Choroid plexus epithelial cell (primary cell): Measurements from ENCODE around the gene DNAH11.

Experiments
- DNase-seq: peaks from one replicate; pipeline ENCODE4 v3.0.0-alpha.2; 2010; ENCODE audit warnings: low read depth
- H3K4me3 ChIP-seq: 2 replicates; pipeline ENCODE4 v1.5.1; 2011; ENCODE audit warnings: low read depth, mild to moderate bottlenecking, control low read depth, low read length, moderate library complexity
- CTCF ChIP-seq: conservative IDR thresholded peaks from 2 replicates; pipeline ENCODE4 v1.5.1; 2011; ENCODE audit warnings: low read depth, mild to moderate bottlenecking, control low read depth, inconsistent platforms, low read length, moderate library complexity

DNAH11 gene

GRCh38 chr7:21550821-21551531 lies 8.1 kb downstream of the DNAH11 start:
- no peak for TF ChIP-seq CTCF
- DNase-seq, result no peak
- no peak overlapping the region for H3K4me3 ChIP-seq

- TF ChIP-seq CTCF, result no peak
- no peak overlapping the region for H3K4me3 ChIP-seq
- no peak for DNase-seq
Observed at GRCh38 chr7:21562385-21562784, 19.5 kb downstream of the DNAH11 start.

GRCh38 chr7:21565614-21566013 lies 22.8 kb downstream of the DNAH11 start:
- no peak for DNase-seq
- TF ChIP-seq CTCF, result no peak
- no peak overlapping the region for H3K4me3 ChIP-seq

DNA sequence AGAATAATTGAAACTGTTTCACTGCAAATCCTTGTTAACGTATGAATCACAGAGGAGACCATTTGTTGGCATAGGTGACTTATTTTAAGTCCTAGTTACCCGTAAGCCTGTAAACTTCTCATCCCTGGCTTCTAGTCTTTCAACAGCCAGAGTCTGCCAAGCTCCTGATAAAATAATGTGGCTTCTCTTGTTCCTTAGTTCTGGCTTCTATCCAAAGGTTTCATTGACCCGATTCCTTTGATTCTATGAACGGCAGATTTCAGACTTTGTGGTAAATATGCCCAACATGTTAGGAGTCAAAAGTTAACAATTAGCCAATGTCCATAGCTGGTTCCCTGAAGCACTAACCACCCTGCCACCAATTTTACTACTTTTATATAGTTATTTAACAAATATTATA lies 23.3 kb downstream of the DNAH11 start:
- no peak for TF ChIP-seq CTCF
- DNase-seq, result no peak
- no peak overlapping the region for H3K4me3 ChIP-seq

GRCh38 chr7:21568762-21569161 lies 25.9 kb downstream of the DNAH11 start:
- no peak overlapping the region for H3K4me3 ChIP-seq
- TF ChIP-seq CTCF, result peak; percentile 45
- DNase-seq, result peak; percentile 36

- no peak for DNase-seq
- no peak overlapping the region for H3K4me3 ChIP-seq
- no peak for TF ChIP-seq CTCF
Observed at GRCh38 chr7:21572331-21573313, 29.8 kb downstream of the DNAH11 start.
